Activated T-helper 1 cell treated with Interleukin-2 at 50 U/mL for 16 hours (primary cell): ENCODE data around the gene HCFC2.
"Not testable (repeated sequence)": the region's sequence is repeated elsewhere in the genome, so short reads cannot be mapped to it uniquely, and the experiment has no call there.

Source experiments
- DNase-seq: peaks from one replicate; pipeline ENCODE4 v3.0.0-alpha.2; 2020; ENCODE audit warnings: low read depth

The HCFC2 gene

GRCh38 chr12:104057771-104058197 lies 6.5 kb upstream of the HCFC2 start:
- DNase-seq: no peak

- DNase-seq: no peak
These were observed 5.5 kb upstream of the HCFC2 start for GRCh38 chr12:104058802-104059201.

GRCh38 chr12:104059963-104060362 lies 4.4 kb upstream of the HCFC2 start:
- no peak for DNase-seq

- no peak for DNase-seq
These were observed 3.5 kb upstream of the HCFC2 start for GRCh38 chr12:104060791-104061190.

GRCh38 chr12:104063712-104064030 lies 660 bp upstream of the HCFC2 start:
- no peak for DNase-seq

- no peak for DNase-seq
These were observed 604 bp downstream of the HCFC2 start for GRCh38 chr12:104064842-104065427.

- no peak for DNase-seq
These were observed 7.8 kb downstream of the HCFC2 start for GRCh38 chr12:104072099-104072498.

- no peak for DNase-seq
These were observed 9.4 kb downstream of the HCFC2 start for GRCh38 chr12:104073699-104074098.

GRCh38 chr12:104079024-104079423 lies 14.7 kb downstream of the HCFC2 start:
- DNase-seq: no peak

- no peak for DNase-seq
These were observed 16.4 kb downstream of the HCFC2 start for GRCh38 chr12:104080764-104081163.

GRCh38 chr12:104083769-104084475 lies 19.6 kb downstream of the HCFC2 start:
- DNase-seq: no peak

GRCh38 chr12:104090685-104091084 lies 26.4 kb downstream of the HCFC2 start:
- DNase-seq: no peak

- DNase-seq: no peak
These were observed 26.8 kb downstream of the HCFC2 start for GRCh38 chr12:104091136-104091535.

- DNase-seq: no peak
These were observed 30.0 kb downstream of the HCFC2 start for GRCh38 chr12:104094284-104094683.

GRCh38 chr12:104095289-104095688 lies 31.0 kb downstream of the HCFC2 start:
- no peak for DNase-seq

- no peak for DNase-seq
These were observed 33.6 kb downstream of the HCFC2 start for GRCh38 chr12:104097954-104098353.

- no peak for DNase-seq
These were observed 41.1 kb downstream of the HCFC2 start for GRCh38 chr12:104105461-104105860.

GRCh38 chr12:104106965-104107364 lies 42.6 kb downstream of the HCFC2 start:
- DNase-seq: no peak

- DNase-seq: peak; percentile 66
These were observed 44.6 kb downstream of the HCFC2 start for GRCh38 chr12:104108755-104109445.

- DNase-seq: no peak
These were observed 45.3 kb downstream of the HCFC2 start for GRCh38 chr12:104109446-104110271.

- DNase-seq: not testable (repeated sequence)
These were observed 50.7 kb downstream of the HCFC2 start for GRCh38 chr12:104114834-104115586.

- no peak for DNase-seq
These were observed 51.2 kb downstream of the HCFC2 start for GRCh38 chr12:104115587-104115975.
